ENCODE data around the gene ZNF503.

The ZNF503 gene

GRCh38 chr10:75446508-75446907 lies 44.9 kb upstream of the ZNF503 start:
- FAIRE-seq, result no peak
- DNase-seq (ENCODE audit: insufficient read length, low spot score), result no peak
- no peak for TF ChIP-seq CTCF (IDR thresholded peaks at IDR 0.05; ENCODE audit: insufficient read depth, missing control alignments)

GRCh38 chr10:75444781-75445386 lies 43.3 kb upstream of the ZNF503 start:
- DNase-seq (ENCODE audit: insufficient read length, low spot score) (no peak), FAIRE-seq (no peak)
- no peak for TF ChIP-seq CTCF (IDR thresholded peaks at IDR 0.05; ENCODE audit: insufficient read depth, missing control alignments)

GRCh38 chr10:75443362-75443761 lies 41.8 kb upstream of the ZNF503 start:
- TF ChIP-seq CTCF (IDR thresholded peaks at IDR 0.05; ENCODE audit: insufficient read depth, missing control alignments), result no peak
- DNase-seq (ENCODE audit: insufficient read length, low spot score) (no peak), FAIRE-seq (no peak)

- DNase-seq (ENCODE audit: insufficient read length, low spot score) (no peak), FAIRE-seq (no peak)
- TF ChIP-seq CTCF (IDR thresholded peaks at IDR 0.05; ENCODE audit: insufficient read depth, missing control alignments), result no peak
Measured at GRCh38 chr10:75441682-75442081, 40.1 kb upstream of the ZNF503 start.

GRCh38 chr10:75441196-75441595 lies 39.6 kb upstream of the ZNF503 start:
- FAIRE-seq, result no peak
- TF ChIP-seq CTCF (IDR thresholded peaks at IDR 0.05; ENCODE audit: insufficient read depth, missing control alignments), result no peak

GRCh38 chr10:75440271-75440793 lies 38.8 kb upstream of the ZNF503 start:
- FAIRE-seq (no peak), DNase-seq (ENCODE audit: insufficient read length, low spot score) (no peak)
- no peak for TF ChIP-seq CTCF (IDR thresholded peaks at IDR 0.05; ENCODE audit: insufficient read depth, missing control alignments)

More at GRCh38 chr10:75441196-75441595, 39.6 kb upstream of the ZNF503 start:
- DNase-seq (ENCODE audit: insufficient read length, low spot score), result no peak

GRCh38 chr10:75439811-75440210 lies 38.2 kb upstream of the ZNF503 start:
- DNase-seq (ENCODE audit: insufficient read length, low spot score) (no peak), FAIRE-seq (no peak)
- TF ChIP-seq CTCF (IDR thresholded peaks at IDR 0.05; ENCODE audit: insufficient read depth, missing control alignments), result no peak

Data from D721Med (cell line).